HEK293 (cell line): ENCODE data around the gene GTF2A1.

Source experiments
- CTCF ChIA-PET: fragments of 350-600 bp; formaldehyde crosslinking; extraction: SDS; loops from one replicate; lab custom pipeline; 2021; ENCODE audit warnings: antibody characterized with exemption; lab: Yijun Ruan, JAX
- POLR2A ChIA-PET: fragments of 300-600 bp; formaldehyde crosslinking; extraction: SDS; loops from one replicate; lab custom pipeline; 2020; ENCODE audit warnings: antibody characterized with exemption, inconsistent platforms; lab: Yijun Ruan, JAX
- H3K27ac ChIP-seq: fragments of 200-500 bp; sonication (Bioruptor generic); 2 replicates; pipeline ENCODE4 v1.5.1; 2014; ENCODE audit warnings: low read depth, low read length, control low read depth, inconsistent platforms; ENCODE audit errors: extremely low read depth
- H3K36me3 ChIP-seq, 2 experiments: fragments of 200-500 bp in 1 of 2; sonication (Bioruptor generic) in 1 of 2; 1 replicate in 1 of 2; 2 replicates in 1 of 2; pipeline ENCODE4 v1.5.1; 2014 to 2017; ENCODE audit warnings: inconsistent platforms in 2 of 2, low read length in 2 of 2; ENCODE audit not compliant: control insufficient read depth in 2 of 2, insufficient read depth in 1 of 2
- H3K4me1 ChIP-seq: fragments of 200-500 bp; sonication (Bioruptor generic); 2 replicates; pipeline ENCODE4 v1.5.1; 2014; ENCODE audit warnings: mild to moderate bottlenecking, low read length, inconsistent platforms; ENCODE audit not compliant: control insufficient read depth, insufficient read depth
- H3K4me3 ChIP-seq: 2 replicates; pipeline ENCODE4 v1.5.1; 2011; ENCODE audit warnings: low read depth, mild to moderate bottlenecking, control low read depth, low read length, moderate library complexity
- H3K9me3 ChIP-seq: fragments of 200-500 bp; sonication (Bioruptor generic); 2 replicates; pipeline ENCODE4 v1.5.1; 2014; ENCODE audit warnings: low read depth, low read length, inconsistent platforms; ENCODE audit not compliant: control insufficient read depth, insufficient read depth
- GLIS1 ChIP-seq: fragments of 450-650 bp; formaldehyde crosslinking; IDR thresholded peaks from 2 replicates; pipeline ENCODE4 v1.5.1; 2016; ENCODE audit warnings: missing biosample characterization, missing genetic modification characterization
- HOXD13 ChIP-seq: sonication (generic); formaldehyde crosslinking; IDR thresholded peaks from 2 replicates; pipeline ENCODE4 v1.8.0; 2022; ENCODE audit warnings: missing genetic modification reagents, borderline replicate concordance
- KLF9 ChIP-seq: fragments of 450-650 bp; formaldehyde crosslinking; IDR thresholded peaks from 2 replicates; pipeline ENCODE4 v1.5.1; 2016; ENCODE audit warnings: missing biosample characterization, missing genetic modification characterization, low read depth
- SALL2 ChIP-seq: fragments of 450-650 bp; formaldehyde crosslinking; IDR thresholded peaks from 2 replicates; pipeline ENCODE4 v1.5.0; 2017; ENCODE audit warnings: missing biosample characterization, mild to moderate bottlenecking, missing genetic modification characterization, borderline replicate concordance
- SCRT2 ChIP-seq: fragments of 450-650 bp; formaldehyde crosslinking; IDR thresholded peaks from 2 replicates; pipeline ENCODE4 v1.5.1; 2016; ENCODE audit warnings: missing biosample characterization, missing genetic modification characterization
- SP2 ChIP-seq: fragments of 450-650 bp; formaldehyde crosslinking; IDR thresholded peaks from 2 replicates; pipeline ENCODE4 v1.5.1; 2016; ENCODE audit warnings: missing biosample characterization, missing genetic modification characterization
- SP3 ChIP-seq: fragments of 450-650 bp; formaldehyde crosslinking; IDR thresholded peaks from 2 replicates; pipeline ENCODE4 v1.5.1; 2016; ENCODE audit warnings: missing biosample characterization, missing genetic modification characterization
- ZBTB20 ChIP-seq: fragments of 450-650 bp; formaldehyde crosslinking; IDR thresholded peaks from 2 replicates; pipeline ENCODE4 v1.5.1; 2016; ENCODE audit warnings: missing biosample characterization, missing genetic modification characterization
- ZNF138 ChIP-seq: fragments of 450-650 bp; formaldehyde crosslinking; IDR thresholded peaks from 2 replicates; pipeline ENCODE4 v1.5.1; 2016; ENCODE audit warnings: missing biosample characterization, missing genetic modification characterization, borderline replicate concordance
- ZNF146 ChIP-seq: fragments of 450-650 bp; formaldehyde crosslinking; IDR thresholded peaks from 2 replicates; pipeline ENCODE4 v1.5.1; 2016; ENCODE audit warnings: missing biosample characterization, missing genetic modification characterization
- ZNF155 ChIP-seq: fragments of 450-650 bp; formaldehyde crosslinking; IDR thresholded peaks from 2 replicates; pipeline ENCODE4 v1.5.1; 2016; ENCODE audit warnings: missing biosample characterization, missing genetic modification characterization
- ZNF24 ChIP-seq: fragments of 450-650 bp; formaldehyde crosslinking; IDR thresholded peaks from 2 replicates; pipeline ENCODE4 v1.5.1; 2016; ENCODE audit warnings: missing biosample characterization, missing genetic modification characterization
- ZNF354C ChIP-seq: fragments of 450-650 bp; formaldehyde crosslinking; IDR thresholded peaks from 2 replicates; pipeline ENCODE4 v1.5.1; 2016; ENCODE audit warnings: missing biosample characterization, missing genetic modification characterization, low read depth, borderline replicate concordance
- ZNF394 ChIP-seq: fragments of 450-650 bp; formaldehyde crosslinking; IDR thresholded peaks from 2 replicates; pipeline ENCODE4 v1.5.1; 2016; ENCODE audit warnings: missing biosample characterization, missing genetic modification characterization, mild to moderate bottlenecking, moderate library complexity, borderline replicate concordance
- ZNF416 ChIP-seq: fragments of 450-650 bp; formaldehyde crosslinking; IDR thresholded peaks from 2 replicates; pipeline ENCODE4 v1.5.1; 2016; ENCODE audit warnings: missing biosample characterization, missing genetic modification characterization
- ZNF555 ChIP-seq: fragments of 450-650 bp; formaldehyde crosslinking; conservative IDR thresholded peaks from 2 replicates; pipeline ENCODE4 v1.5.1; 2017; ENCODE audit warnings: missing biosample characterization, mild to moderate bottlenecking, missing genetic modification characterization, inconsistent platforms
- ZNF596 ChIP-seq: fragments of 450-650 bp; IDR thresholded peaks from 2 replicates; pipeline ENCODE4 v1.5.0; 2018; ENCODE audit warnings: missing biosample characterization, mild to moderate bottlenecking, missing genetic modification characterization, moderate library complexity
- ZNF768 ChIP-seq: fragments of 450-650 bp; formaldehyde crosslinking; IDR thresholded peaks from 2 replicates; pipeline ENCODE4 v1.5.1; 2018; ENCODE audit warnings: missing biosample characterization, mild to moderate bottlenecking, missing genetic modification characterization
- ZSCAN16 ChIP-seq: fragments of 450-650 bp; formaldehyde crosslinking; IDR thresholded peaks from 2 replicates; pipeline ENCODE4 v1.5.1; 2016; ENCODE audit warnings: missing biosample characterization, missing genetic modification characterization
- ZSCAN30 ChIP-seq: fragments of 450-650 bp; IDR thresholded peaks from 2 replicates; pipeline ENCODE4 v1.5.1; 2018; ENCODE audit warnings: missing biosample characterization, mild to moderate bottlenecking, missing genetic modification characterization, moderate library complexity
- TF ChIP-seq, protein P1 (sequence below): fragments of 450-650 bp; formaldehyde crosslinking; conservative IDR thresholded peaks from 2 replicates; pipeline ENCODE4 v1.5.1; 2016; ENCODE audit warnings: low read depth, missing biosample characterization, missing genetic modification characterization
- TF ChIP-seq, protein P2 (sequence below): fragments of 450-650 bp; formaldehyde crosslinking; IDR thresholded peaks from 2 replicates; pipeline ENCODE4 v1.5.1; 2017; ENCODE audit warnings: missing biosample characterization, mild to moderate bottlenecking, missing genetic modification characterization, moderate library complexity
- TF ChIP-seq, protein P3 (sequence below): fragments of 450-650 bp; formaldehyde crosslinking; IDR thresholded peaks from 2 replicates; pipeline ENCODE4 v1.5.1; 2016; ENCODE audit warnings: missing biosample characterization, missing genetic modification characterization
- TF ChIP-seq, protein P4 (sequence below): fragments of 450-650 bp; formaldehyde crosslinking; IDR thresholded peaks from 2 replicates; pipeline ENCODE4 v1.5.1; 2016; ENCODE audit warnings: missing biosample characterization, missing genetic modification characterization, low read depth
- TF ChIP-seq, protein P5 (sequence below): IDR thresholded peaks from 2 replicates; pipeline ENCODE4 v1.6.1; 2011; ENCODE audit warnings: mild to moderate bottlenecking, low read depth, low read length, borderline replicate concordance

The GTF2A1 gene

DNA sequence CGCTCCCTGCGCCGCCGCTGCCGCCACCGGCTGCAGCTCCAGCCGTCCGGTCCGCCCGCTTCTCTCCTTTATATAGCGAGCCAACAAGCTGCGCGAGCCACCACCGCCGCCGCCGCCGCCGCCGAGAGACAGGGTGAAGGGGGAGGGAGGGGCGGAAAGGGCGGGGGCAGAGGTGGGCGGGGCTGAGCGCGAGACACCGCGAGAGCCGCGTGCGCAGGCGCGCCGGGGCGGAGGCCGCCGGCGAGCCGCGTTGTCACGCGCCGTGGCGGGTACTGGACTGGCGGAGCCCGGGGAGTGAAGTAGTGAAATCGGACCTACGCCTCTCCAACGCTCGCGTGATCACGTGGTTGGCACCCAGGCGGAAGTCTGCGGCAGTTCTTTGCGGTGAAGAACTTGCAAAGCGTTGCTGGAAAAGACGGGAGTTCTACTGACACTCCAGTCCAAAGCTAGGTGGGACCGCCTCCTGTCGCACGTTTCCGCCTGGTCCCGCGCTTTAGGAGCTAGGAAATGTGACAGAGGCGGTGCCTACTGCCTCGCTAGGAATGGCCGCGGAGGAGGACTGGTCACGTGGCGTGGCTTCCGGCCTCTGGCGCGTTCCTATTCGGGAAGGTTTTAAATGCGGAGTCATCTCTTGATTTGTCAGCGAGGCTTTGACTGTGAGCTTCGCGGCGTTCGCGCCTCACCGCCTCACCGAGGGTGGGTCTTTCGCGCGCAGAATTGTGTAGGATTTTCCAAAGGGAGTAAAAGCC is at the start of gene GTF2A1:
GTF2A1 (minus strand) TSS at position 130 of the 749 bp plus-strand sequence. CDS start 441 bp downstream, outside the sequence.
- Histone ChIP-seq H3K36me3 (peaks cover 3 to 9% of the 10 kb centered on the region in 2 experiments; a peak in 2 of 3 replicates), H3K4me3 (peak within 1 kb of the TSS; percentile 78), H3K27ac (peak within 1 kb of the TSS; percentile 97), H3K4me1 (peaks cover 5% of the 10 kb centered on the region), H3K9me3 (no peaks in the 10 kb centered on the region)
- ChIA-PET CTCF (interaction anchor here (1.6 kb wide), 1 partner anchor 11 kb away, joined by 4 read pairs; no protein-coding TSS in a partner anchor), POLR2A (interaction anchor here (0.7 to 1.8 kb wide), 27 partner anchors 9 to 1635 kb away, joined by 3 to 18 read pairs (median 4); partner anchors contain the start of gene SEL1L)
- peak; percentile 40 for TF ChIP-seq GLIS1 (tag by site-specific recombination)
- TF ChIP-seq ZSCAN30: peak; percentile 56; the same call in 1 of the 2 replicates
- TF ChIP-seq, protein P1, sequence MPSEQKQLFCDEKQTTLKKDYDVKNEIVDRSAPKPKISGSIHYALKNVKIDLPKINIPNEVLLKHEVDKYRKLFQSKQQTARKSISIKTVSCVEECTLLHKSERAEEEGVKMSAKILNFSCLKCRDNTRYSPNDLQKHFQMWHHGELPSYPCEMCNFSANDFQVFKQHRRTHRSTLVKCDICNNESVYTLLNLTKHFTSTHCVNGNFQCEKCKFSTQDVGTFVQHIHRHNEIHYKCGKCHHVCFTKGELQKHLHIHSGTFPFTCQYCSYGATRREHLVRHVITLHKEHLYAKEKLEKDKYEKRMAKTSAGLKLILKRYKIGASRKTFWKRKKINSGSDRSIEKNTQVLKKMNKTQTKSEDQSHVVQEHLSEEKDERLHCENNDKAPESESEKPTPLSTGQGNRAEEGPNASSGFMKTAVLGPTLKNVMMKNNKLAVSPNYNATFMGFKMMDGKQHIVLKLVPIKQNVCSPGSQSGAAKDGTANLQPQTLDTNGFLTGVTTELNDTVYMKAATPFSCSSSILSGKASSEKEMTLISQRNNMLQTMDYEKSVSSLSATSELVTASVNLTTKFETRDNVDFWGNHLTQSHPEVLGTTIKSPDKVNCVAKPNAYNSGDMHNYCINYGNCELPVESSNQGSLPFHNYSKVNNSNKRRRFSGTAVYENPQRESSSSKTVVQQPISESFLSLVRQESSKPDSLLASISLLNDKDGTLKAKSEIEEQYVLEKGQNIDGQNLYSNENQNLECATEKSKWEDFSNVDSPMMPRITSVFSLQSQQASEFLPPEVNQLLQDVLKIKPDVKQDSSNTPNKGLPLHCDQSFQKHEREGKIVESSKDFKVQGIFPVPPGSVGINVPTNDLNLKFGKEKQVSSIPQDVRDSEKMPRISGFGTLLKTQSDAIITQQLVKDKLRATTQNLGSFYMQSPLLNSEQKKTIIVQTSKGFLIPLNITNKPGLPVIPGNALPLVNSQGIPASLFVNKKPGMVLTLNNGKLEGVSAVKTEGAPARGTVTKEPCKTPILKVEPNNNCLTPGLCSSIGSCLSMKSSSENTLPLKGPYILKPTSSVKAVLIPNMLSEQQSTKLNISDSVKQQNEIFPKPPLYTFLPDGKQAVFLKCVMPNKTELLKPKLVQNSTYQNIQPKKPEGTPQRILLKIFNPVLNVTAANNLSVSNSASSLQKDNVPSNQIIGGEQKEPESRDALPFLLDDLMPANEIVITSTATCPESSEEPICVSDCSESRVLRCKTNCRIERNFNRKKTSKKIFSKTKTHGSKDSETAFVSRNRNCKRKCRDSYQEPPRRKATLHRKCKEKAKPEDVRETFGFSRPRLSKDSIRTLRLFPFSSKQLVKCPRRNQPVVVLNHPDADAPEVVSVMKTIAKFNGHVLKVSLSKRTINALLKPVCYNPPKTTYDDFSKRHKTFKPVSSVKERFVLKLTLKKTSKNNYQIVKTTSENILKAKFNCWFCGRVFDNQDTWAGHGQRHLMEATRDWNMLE: peak; percentile 56
- peak; percentile 99 for TF ChIP-seq ZNF24 (tag by site-specific recombination)
- peak; percentile 67 for TF ChIP-seq SP3 (tag by site-specific recombination)
- no peak for TF ChIP-seq ZNF138 (tag by site-specific recombination)
- no peak for TF ChIP-seq ZNF155 (tag by site-specific recombination)
- peak; percentile 84 for TF ChIP-seq SP2
- TF ChIP-seq, protein P2, sequence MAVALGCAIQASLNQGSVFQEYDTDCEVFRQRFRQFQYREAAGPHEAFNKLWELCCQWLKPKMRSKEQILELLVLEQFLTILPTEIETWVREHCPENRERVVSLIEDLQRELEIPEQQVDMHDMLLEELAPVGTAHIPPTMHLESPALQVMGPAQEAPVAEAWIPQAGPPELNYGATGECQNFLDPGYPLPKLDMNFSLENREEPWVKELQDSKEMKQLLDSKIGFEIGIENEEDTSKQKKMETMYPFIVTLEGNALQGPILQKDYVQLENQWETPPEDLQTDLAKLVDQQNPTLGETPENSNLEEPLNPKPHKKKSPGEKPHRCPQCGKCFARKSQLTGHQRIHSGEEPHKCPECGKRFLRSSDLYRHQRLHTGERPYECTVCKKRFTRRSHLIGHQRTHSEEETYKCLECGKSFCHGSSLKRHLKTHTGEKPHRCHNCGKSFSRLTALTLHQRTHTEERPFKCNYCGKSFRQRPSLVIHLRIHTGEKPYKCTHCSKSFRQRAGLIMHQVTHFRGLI: no peak
- no peak for TF ChIP-seq ZNF555 (tag by site-specific recombination)
- TF ChIP-seq ZBTB20: peak; percentile 64; the same call in 1 of the 2 replicates
- no peak for TF ChIP-seq HOXD13 (CRISPR knock-in tag)
- TF ChIP-seq KLF9 (tag by site-specific recombination): peak; percentile 18
- TF ChIP-seq ZNF394 (tag by site-specific recombination): peak; percentile 37; the same call in 1 of the 2 replicates
- TF ChIP-seq, protein P3, sequence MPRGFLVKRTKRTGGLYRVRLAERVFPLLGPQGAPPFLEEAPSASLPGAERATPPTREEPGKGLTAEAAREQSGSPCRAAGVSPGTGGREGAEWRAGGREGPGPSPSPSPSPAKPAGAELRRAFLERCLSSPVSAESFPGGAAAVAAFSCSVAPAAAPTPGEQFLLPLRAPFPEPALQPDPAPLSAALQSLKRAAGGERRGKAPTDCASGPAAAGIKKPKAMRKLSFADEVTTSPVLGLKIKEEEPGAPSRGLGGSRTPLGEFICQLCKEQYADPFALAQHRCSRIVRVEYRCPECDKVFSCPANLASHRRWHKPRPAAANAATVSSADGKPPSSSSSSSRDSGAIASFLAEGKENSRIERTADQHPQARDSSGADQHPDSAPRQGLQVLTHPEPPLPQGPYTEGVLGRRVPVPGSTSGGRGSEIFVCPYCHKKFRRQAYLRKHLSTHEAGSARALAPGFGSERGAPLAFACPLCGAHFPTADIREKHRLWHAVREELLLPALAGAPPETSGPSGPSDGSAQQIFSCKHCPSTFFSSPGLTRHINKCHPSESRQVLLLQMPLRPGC (tag by site-specific recombination): peak; percentile 74
- TF ChIP-seq ZNF596 (tag by site-specific recombination): no peak
- TF ChIP-seq, protein P4, sequence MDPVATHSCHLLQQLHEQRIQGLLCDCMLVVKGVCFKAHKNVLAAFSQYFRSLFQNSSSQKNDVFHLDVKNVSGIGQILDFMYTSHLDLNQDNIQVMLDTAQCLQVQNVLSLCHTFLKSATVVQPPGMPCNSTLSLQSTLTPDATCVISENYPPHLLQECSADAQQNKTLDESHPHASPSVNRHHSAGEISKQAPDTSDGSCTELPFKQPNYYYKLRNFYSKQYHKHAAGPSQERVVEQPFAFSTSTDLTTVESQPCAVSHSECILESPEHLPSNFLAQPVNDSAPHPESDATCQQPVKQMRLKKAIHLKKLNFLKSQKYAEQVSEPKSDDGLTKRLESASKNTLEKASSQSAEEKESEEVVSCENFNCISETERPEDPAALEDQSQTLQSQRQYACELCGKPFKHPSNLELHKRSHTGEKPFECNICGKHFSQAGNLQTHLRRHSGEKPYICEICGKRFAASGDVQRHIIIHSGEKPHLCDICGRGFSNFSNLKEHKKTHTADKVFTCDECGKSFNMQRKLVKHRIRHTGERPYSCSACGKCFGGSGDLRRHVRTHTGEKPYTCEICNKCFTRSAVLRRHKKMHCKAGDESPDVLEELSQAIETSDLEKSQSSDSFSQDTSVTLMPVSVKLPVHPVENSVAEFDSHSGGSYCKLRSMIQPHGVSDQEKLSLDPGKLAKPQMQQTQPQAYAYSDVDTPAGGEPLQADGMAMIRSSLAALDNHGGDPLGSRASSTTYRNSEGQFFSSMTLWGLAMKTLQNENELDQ (tag by site-specific recombination): no peak
- TF ChIP-seq ZNF354C: no peak
- TF ChIP-seq ZNF416: no peak
- no peak for TF ChIP-seq SCRT2 (tag by site-specific recombination)
- no peak for TF ChIP-seq ZSCAN16
- TF ChIP-seq ZNF768 (tag by site-specific recombination): no peak
- TF ChIP-seq SALL2: no peak
- TF ChIP-seq, protein P5, sequence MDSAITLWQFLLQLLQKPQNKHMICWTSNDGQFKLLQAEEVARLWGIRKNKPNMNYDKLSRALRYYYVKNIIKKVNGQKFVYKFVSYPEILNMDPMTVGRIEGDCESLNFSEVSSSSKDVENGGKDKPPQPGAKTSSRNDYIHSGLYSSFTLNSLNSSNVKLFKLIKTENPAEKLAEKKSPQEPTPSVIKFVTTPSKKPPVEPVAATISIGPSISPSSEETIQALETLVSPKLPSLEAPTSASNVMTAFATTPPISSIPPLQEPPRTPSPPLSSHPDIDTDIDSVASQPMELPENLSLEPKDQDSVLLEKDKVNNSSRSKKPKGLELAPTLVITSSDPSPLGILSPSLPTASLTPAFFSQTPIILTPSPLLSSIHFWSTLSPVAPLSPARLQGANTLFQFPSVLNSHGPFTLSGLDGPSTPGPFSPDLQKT: peak; percentile 92
- TF ChIP-seq ZNF146: 0 out of 2 replicates have a peak, but pooled peaks have one; percentile 6
